Panc1 (cell line): Measurements from ENCODE around the gene ECM1. TPM values are rescaled to one million over a fixed set of nuclear protein-coding genes. Genes with fewer than 3 reads are reported as not detected.

Experiments used
- ATAC-seq: fragments of 200-7000 bp; cut with Tn5 transposase; 2 replicates; pipeline ENCODE4 v1.9.1; 2020; ENCODE audit warnings: mild to moderate bottlenecking, moderate library complexity
- BruUV-seq: library from RNA; stranded (reverse); fragments of 400-500 nt; replicated peaks from 2 replicates; lab custom pipeline; 2021; lab: Mats Ljungman, UMichigan
- CTCF ChIA-PET: fragments of 300-600 bp; sonication (Branson Sonifier 250); formaldehyde crosslinking; loops from one replicate; lab custom pipeline; 2022; ENCODE audit warnings: antibody characterized with exemption; lab: Charles Lee
- POLR2A ChIA-PET: fragments of 300-600 bp; sonication (Branson Sonifier 250); formaldehyde crosslinking; loops from one replicate; lab custom pipeline; 2022; ENCODE audit warnings: antibody characterized with exemption; lab: Charles Lee
- DNase-seq: peaks from one replicate; pipeline ENCODE4 v3.0.0-alpha.2; 2010; ENCODE audit warnings: low read depth, low spot score
- H3K27ac ChIP-seq: 2 replicates; pipeline ENCODE4 v1.5.1; 2011; ENCODE audit warnings: mild to moderate bottlenecking, low read length, inconsistent platforms
- H3K27me3 ChIP-seq: fragments of 200-500 bp; sonication (Bioruptor generic); 2 replicates; pipeline ENCODE4 v1.6.0; 2014; ENCODE audit warnings: low read length, inconsistent platforms; ENCODE audit not compliant: control insufficient read depth, insufficient read depth
- H3K36me3 ChIP-seq: fragments of 200-500 bp; sonication (Bioruptor generic); 2 replicates; pipeline ENCODE4 v1.5.1; 2014; ENCODE audit warnings: inconsistent platforms, mild to moderate bottlenecking, low read length, moderate library complexity; ENCODE audit not compliant: control insufficient read depth, insufficient read depth
- H3K4me1 ChIP-seq: 2 replicates; pipeline ENCODE4 v1.5.1; 2011; ENCODE audit warnings: inconsistent platforms, mild to moderate bottlenecking, low read length, moderate library complexity; ENCODE audit not compliant: control insufficient read depth, insufficient read depth
- H3K4me3 ChIP-seq, 2 experiments: 2 replicates each; pipeline ENCODE4 v1.5.1; 2011 to 2012; ENCODE audit warnings: low read depth in 2 of 2, low read length in 2 of 2, mild to moderate bottlenecking in 2 of 2, inconsistent platforms in 1 of 2, moderate library complexity in 1 of 2
- H3K9me3 ChIP-seq: fragments of 200-500 bp; sonication (Bioruptor generic); 2 replicates; pipeline ENCODE4 v1.5.1; 2014; ENCODE audit warnings: low read depth, mild to moderate bottlenecking, inconsistent platforms, low read length, moderate library complexity; ENCODE audit not compliant: control insufficient read depth, insufficient read depth
- POLR2AphosphoS5 ChIP-seq: IDR thresholded peaks from 2 replicates; pipeline ENCODE4 v1.6.1; 2012; ENCODE audit warnings: mild to moderate bottlenecking, low read depth, low read length, moderate library complexity
- REST ChIP-seq, 2 experiments: IDR thresholded peaks; 2 replicates each; pipeline ENCODE4 v1.6.1; 2011 to 2012; ENCODE audit warnings: low read depth in 2 of 2, control low read depth in 1 of 2, low read length in 1 of 2, mild to moderate bottlenecking in 1 of 2, moderate library complexity in 1 of 2; ENCODE audit not compliant: insufficient read depth in 1 of 2
- SIN3A ChIP-seq: IDR thresholded peaks from 2 replicates; pipeline ENCODE4 v1.6.1; 2012; ENCODE audit warnings: low read depth, mild to moderate bottlenecking, low read length, moderate library complexity, borderline replicate concordance; ENCODE audit not compliant: insufficient read depth
- TCF7L2 ChIP-seq: IDR thresholded peaks from 2 replicates; pipeline ENCODE4 v1.6.1; 2011; ENCODE audit warnings: mild to moderate bottlenecking, low read depth, low read length, inconsistent platforms
- in situ Hi-C: cut with HindIII; loops from 2 replicates; pipeline ENCODE4 v1.10.0; 2016; ENCODE audit warnings: low sequenced_read_pairs, low pct_unique_long_range_greater_than_20kb
- intact Hi-C: fragments of 100-400 bp; cut with micrococcal nuclease; formaldehyde crosslinking; loops from one replicate; pipeline ENCODE4 v1.10.0; 2022; ENCODE audit not compliant: unreplicated experiment
- total RNA-seq: library from RNA; stranded (reverse); gene quantifications from one replicate; pipeline ENCODE4 v1.2.1, GENCODE V29; 2021; ENCODE audit not compliant: unreplicated experiment
- TF ChIP-seq, protein P1 (sequence below): fragments of 450-650 bp; IDR thresholded peaks from 2 replicates; pipeline ENCODE4 v1.5.1; 2017; ENCODE audit warnings: mild to moderate bottlenecking

The ECM1 gene
- total RNA-seq, 1 experiment from 2014 or later, result 2.2 TPM

GRCh38 chr1:150549496-150550221 lies 41.8 kb downstream of the ECM1 start:
- POLR2A ChIA-PET, result no interaction called here
- intact Hi-C loops, result no loop called here
- no peak for TF ChIP-seq POLR2AphosphoS5
- 0 out of 2 replicates have a peak, but pooled peaks have one; percentile 59 for TF ChIP-seq SIN3A
- TF ChIP-seq, protein P1, sequence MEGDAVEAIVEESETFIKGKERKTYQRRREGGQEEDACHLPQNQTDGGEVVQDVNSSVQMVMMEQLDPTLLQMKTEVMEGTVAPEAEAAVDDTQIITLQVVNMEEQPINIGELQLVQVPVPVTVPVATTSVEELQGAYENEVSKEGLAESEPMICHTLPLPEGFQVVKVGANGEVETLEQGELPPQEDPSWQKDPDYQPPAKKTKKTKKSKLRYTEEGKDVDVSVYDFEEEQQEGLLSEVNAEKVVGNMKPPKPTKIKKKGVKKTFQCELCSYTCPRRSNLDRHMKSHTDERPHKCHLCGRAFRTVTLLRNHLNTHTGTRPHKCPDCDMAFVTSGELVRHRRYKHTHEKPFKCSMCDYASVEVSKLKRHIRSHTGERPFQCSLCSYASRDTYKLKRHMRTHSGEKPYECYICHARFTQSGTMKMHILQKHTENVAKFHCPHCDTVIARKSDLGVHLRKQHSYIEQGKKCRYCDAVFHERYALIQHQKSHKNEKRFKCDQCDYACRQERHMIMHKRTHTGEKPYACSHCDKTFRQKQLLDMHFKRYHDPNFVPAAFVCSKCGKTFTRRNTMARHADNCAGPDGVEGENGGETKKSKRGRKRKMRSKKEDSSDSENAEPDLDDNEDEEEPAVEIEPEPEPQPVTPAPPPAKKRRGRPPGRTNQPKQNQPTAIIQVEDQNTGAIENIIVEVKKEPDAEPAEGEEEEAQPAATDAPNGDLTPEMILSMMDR, result no peak
- H3K36me3 ChIP-seq, result no peaks in the 10 kb centered on the region
- peak overlapping the region; percentile 56 to 73 for H3K4me3 ChIP-seq
- CTCF ChIA-PET, result no interaction called here
- no peaks in the 10 kb centered on the region for H3K9me3 ChIP-seq
- no peaks in the 10 kb centered on the region for H3K27me3 ChIP-seq
- DNase-seq, result no peak
- no TSS peak for BruUV-seq
- peaks cover 27% of the 10 kb centered on the region for H3K4me1 ChIP-seq
- peak; percentile 29 for ATAC-seq
- in situ Hi-C loops, result no loop called here
- peak overlapping the region; percentile 80 for H3K27ac ChIP-seq

DNA sequence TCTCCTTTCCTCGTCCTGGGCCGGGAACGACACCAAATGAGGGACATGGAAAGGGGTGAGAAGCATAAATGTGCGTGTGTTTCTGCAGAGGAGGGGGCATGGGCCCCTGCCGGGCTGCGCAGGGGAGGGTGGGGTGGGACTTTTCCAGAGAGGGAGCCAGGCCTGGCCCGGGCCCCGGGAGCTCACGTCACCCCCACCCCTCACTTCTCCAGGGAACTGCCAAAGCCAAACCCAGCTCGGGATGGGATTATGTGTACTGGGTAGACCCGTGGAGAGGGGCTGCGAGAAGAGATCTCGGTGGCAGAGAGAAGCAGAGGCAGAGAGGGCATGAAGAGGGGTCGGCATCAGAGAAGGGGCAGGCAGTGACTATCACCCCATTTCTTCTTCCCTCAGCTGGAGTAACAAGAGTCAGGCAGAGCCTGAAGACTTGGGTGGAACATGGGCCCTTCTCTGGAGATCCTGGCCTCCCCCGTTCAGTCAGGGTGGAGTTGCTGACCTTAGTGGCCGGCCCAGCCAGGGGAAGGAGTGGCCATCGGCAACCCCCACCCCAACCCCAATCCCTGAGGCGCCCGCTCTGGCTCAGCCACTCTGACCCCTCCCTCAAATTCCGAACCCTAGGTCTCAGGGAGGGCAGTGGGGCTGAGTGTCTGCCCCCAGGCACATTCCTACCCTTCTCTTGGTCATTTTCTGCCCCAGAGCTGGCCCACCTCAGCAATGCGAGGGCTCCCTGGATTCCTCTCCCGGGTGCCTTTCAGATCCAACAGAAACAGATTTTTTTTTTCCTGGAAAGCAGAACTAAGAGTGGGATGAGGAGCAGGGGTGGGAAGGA lies 42.5 kb downstream of the ECM1 start:
- ChIA-PET CTCF (interaction anchor here (0.7 to 1.0 kb wide), 2 partner anchors 10 to 16 kb away, joined by 3 read pairs; no protein-coding TSS in a partner anchor), POLR2A (interaction anchor here (1.0 kb wide), 1 partner anchor 10 kb away, joined by 3 read pairs; no protein-coding TSS in a partner anchor)
- in situ Hi-C loops, result no loop called here
- H3K9me3 ChIP-seq, result no peaks in the 10 kb centered on the region
- TF ChIP-seq SIN3A (no peak), POLR2AphosphoS5 (no peak), TCF7L2 (no peak), REST (IDR thresholded peaks at IDR 0.05; ENCODE audit: insufficient read depth in 1 of 2, low read depth in 2 of 2, low read length in 1 of 2) (no peak)
- TF ChIP-seq, protein P1, result no peak
- no peaks in the 10 kb centered on the region for H3K36me3 ChIP-seq
- intact Hi-C loops, result no loop called here
- ATAC-seq, result no peak
- peaks cover 27% of the 10 kb centered on the region for H3K4me1 ChIP-seq
- H3K27ac ChIP-seq, result no peak overlapping the region
- BruUV-seq, result no TSS peak
- H3K27me3 ChIP-seq, result no peaks in the 10 kb centered on the region
- peak overlapping the region in 1 of 2 experiments; percentile 73; a peak in 3 of 4 replicates for H3K4me3 ChIP-seq
- DNase-seq, result no peak
